ENCODE measurements around the gene MYOCD. TPM values are rescaled to one million over a fixed set of nuclear protein-coding genes. Genes with fewer than 3 reads are reported as not detected.

Gene MYOCD
- total RNA-seq, 1 donor from 2014 or later: 8.7 TPM

DNA sequence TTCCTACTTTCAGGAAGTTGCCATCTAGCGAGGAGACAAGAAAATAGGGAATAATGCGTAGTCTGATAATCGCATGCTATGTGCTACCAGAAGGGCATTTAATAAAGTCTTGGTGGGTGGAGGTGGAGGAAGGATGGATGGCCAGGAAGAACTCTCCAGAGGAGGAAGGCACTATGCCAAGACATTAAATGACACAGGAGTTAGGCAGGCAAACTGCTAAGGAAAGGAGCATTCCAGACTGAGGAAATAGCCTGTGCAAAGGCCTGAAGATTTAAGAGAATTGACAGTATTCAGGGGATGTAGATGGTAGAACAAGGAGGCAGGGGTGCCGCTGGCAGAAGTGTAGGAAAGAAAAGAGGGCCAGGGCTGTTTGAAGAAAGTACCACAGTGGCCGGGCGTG is 104.3 kb downstream of the MYOCD start:
- Mint-ChIP-seq H3K36me3 (ENCODE audit: low read depth) (no peaks in the 10 kb centered on the region), H3K9me3 (no peaks in the 10 kb centered on the region), H3K4me1 (no peaks in the 10 kb centered on the region), H3K27me3 (peaks cover 4% of the 10 kb centered on the region), H3K27ac (no peak overlapping the region), H3K4me3 (no peak overlapping the region)
- TF ChIP-seq, protein P1, sequence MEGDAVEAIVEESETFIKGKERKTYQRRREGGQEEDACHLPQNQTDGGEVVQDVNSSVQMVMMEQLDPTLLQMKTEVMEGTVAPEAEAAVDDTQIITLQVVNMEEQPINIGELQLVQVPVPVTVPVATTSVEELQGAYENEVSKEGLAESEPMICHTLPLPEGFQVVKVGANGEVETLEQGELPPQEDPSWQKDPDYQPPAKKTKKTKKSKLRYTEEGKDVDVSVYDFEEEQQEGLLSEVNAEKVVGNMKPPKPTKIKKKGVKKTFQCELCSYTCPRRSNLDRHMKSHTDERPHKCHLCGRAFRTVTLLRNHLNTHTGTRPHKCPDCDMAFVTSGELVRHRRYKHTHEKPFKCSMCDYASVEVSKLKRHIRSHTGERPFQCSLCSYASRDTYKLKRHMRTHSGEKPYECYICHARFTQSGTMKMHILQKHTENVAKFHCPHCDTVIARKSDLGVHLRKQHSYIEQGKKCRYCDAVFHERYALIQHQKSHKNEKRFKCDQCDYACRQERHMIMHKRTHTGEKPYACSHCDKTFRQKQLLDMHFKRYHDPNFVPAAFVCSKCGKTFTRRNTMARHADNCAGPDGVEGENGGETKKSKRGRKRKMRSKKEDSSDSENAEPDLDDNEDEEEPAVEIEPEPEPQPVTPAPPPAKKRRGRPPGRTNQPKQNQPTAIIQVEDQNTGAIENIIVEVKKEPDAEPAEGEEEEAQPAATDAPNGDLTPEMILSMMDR (IDR thresholded peaks at IDR 0.05): no peak
- ChIA-PET CTCF (no interaction called here), POLR2A (no interaction called here)
- intact Hi-C loops (cut with micrococcal nuclease): no loop called here
- DNase-seq: no peak
- ATAC-seq (ENCODE audit: low read depth): no peak

DNA sequence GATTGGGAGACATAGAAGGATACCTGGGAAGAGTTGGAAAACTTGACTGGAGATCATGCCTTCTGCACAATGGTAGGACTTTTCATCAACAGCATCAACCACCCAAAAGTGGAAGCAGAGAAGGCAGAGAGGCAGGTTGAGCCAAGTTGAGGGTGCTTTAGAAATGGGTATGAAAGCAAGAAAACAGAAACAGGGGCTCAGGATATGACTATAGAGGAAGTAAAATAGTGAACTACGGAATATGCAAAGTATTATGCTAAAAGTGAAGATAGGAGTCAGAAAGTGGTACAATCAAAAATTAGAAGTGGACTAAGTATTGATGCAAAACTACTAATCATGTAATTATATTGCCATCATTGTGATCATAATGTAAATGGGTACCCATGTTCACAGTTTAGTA is 107.5 kb downstream of the MYOCD start:
- no peaks in the 10 kb centered on the region for H3K4me1 Mint-ChIP-seq
- ATAC-seq (ENCODE audit: low read depth): peak; percentile 50

DNA sequence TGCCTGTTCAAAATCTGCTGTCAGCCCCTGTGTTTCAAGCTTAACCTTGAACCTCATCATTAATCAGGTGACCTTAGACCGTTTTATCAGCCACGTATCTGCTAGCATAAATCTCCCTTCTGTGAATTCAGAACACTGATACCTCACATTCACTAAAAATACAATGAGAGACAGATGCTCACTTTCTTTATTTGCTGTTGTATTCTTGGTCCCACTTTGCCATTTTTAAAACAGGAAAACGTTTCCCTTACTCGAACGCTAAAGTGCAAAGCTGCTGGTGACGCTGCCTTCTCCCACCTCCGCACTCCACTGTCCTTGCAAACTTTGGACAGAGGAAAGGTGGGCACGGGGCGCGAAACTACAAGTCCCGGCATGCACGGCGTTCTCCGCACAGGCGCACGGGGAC is 123.4 kb downstream of the MYOCD start:
- Mint-ChIP-seq H3K4me1 (peaks cover 14% of the 10 kb centered on the region), H3K27ac (no peak overlapping the region), H3K27me3 (peaks cover 27% of the 10 kb centered on the region), H3K36me3 (ENCODE audit: low read depth) (no peaks in the 10 kb centered on the region), H3K9me3 (no peaks in the 10 kb centered on the region), H3K4me3 (peak overlapping the region; percentile 76)
- CTCF ChIA-PET: interaction anchor here (1.5 kb wide), 1 partner anchor 215 kb away, joined by 4 read pairs; no protein-coding TSS in a partner anchor
- POLR2A ChIA-PET: interaction anchor here (0.9 kb wide), 1 partner anchor 229 kb away, joined by 3 read pairs; the partner anchor contains the start of gene ELAC2
- TF ChIP-seq, protein P1 (IDR thresholded peaks at IDR 0.05): no peak
- peak; percentile 87 for ATAC-seq (ENCODE audit: low read depth)
- intact Hi-C loops (cut with micrococcal nuclease): loop anchor here (10.0 kb wide), 1 partner anchor 196 kb away; no protein-coding TSS in a partner anchor
- DNase-seq: no peak

More for the DNA sequence above, 107.5 kb downstream of the MYOCD start:
- no peaks in the 10 kb centered on the region for H3K9me3 Mint-ChIP-seq
- H3K4me3 Mint-ChIP-seq: no peak overlapping the region
- no peaks in the 10 kb centered on the region for H3K27me3 Mint-ChIP-seq
- no peaks in the 10 kb centered on the region for H3K36me3 Mint-ChIP-seq (ENCODE audit: low read depth)
- no peak for DNase-seq
- H3K27ac Mint-ChIP-seq: no peak overlapping the region
- TF ChIP-seq, protein P1 (IDR thresholded peaks at IDR 0.05): no peak
- intact Hi-C loops (cut with micrococcal nuclease): no loop called here
- POLR2A ChIA-PET: no interaction called here
- CTCF ChIA-PET: no interaction called here

DNA sequence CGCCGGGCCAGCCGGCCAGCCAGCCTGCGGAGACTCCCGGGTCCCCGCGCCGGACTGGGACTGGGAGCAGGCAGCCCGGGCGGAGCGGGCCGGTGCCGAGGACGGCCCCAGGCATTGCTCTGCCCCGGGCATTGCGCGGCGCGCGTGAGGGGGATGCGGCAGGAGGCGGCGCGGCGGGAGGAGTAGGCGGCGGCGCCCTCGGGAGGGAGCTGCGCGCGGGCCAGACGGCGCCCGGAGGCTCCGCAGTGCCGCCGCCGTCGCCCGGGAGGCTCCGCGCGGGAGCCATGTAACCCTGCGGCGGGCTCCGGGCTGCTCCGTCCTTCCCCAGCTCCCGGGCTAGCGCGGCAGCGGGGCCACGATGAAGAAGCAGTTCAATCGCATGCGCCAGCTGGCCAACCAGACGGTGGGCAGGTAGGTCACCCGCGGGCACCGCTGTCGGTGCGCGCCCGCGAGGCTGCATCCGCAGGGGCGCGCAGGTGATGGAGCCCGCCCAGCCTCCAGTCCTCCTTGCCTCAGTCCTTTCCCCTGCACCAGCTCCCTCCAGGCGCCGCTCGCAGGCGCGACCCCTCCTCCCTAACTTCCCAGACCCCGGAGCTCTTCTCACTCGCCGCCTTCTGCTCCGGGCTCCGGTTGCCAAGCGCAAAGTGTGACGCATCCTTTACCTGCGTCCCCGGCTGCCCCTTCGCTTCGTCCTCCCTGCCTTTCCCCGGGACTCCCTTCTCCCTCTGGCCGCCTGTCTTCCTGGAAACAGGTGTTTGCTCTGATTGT is 124.0 kb downstream of the MYOCD start, which contains the start of gene ARHGAP44:
Gene ARHGAP44, plus strand, starts transcription at position 18 of the 768 bp plus-strand sequence. Its CDS starts 341 bp downstream, at position 359.
- DNase-seq (peak; percentile 51), ATAC-seq (ENCODE audit: low read depth) (peak; percentile 80)
- ChIA-PET CTCF (interaction anchor here (1.5 kb wide), 1 partner anchor 215 kb away, joined by 4 read pairs; no protein-coding TSS in a partner anchor), POLR2A (interaction anchor here (0.6 to 0.9 kb wide), 2 partner anchors 43 to 228 kb away, joined by 3 read pairs; partner anchors contain the start of gene ELAC2)
- Mint-ChIP-seq H3K36me3 (ENCODE audit: low read depth) (no peaks in the 10 kb centered on the region), H3K9me3 (no peaks in the 10 kb centered on the region), H3K4me1 (peaks cover 14% of the 10 kb centered on the region), H3K4me3 (peak within 1 kb of the TSS; percentile 84), H3K27me3 (peaks cover 27% of the 10 kb centered on the region), H3K27ac (no peak within 1 kb of the TSS)
- TF ChIP-seq, protein P1 (IDR thresholded peaks at IDR 0.05): no peak
- intact Hi-C loops (cut with micrococcal nuclease): loop anchor here (10.0 kb wide), 1 partner anchor 195 kb away; no protein-coding TSS in a partner anchor
